ENCODE data around the gene TACC3. TPM values are rescaled to one million over a fixed set of nuclear protein-coding genes. Genes with fewer than 3 reads are reported as not detected.

TACC3 gene
- total RNA-seq, 1 experiment from 2014 or later, result 32.0 TPM

- Histone ChIP-seq H4K20me1 (ENCODE audit: low read length) (no peaks in the 10 kb centered on the region), H3K9ac (ENCODE audit: low read length) (no peak overlapping the region), H3K4me2 (ENCODE audit: low read length) (no peak overlapping the region), H3K9me2 (replicated peaks; ENCODE audit: low read length) (no peaks in the 10 kb centered on the region), H3K36me3 (ENCODE audit: low read depth, low read length) (no peaks in the 10 kb centered on the region; the same call in 1 of the 2 replicates), H3K9me3 (ENCODE audit: low read length) (no peaks in the 10 kb centered on the region), H2AFZ (ENCODE audit: low read length) (no peak overlapping the region), H3K79me2 (ENCODE audit: low read length) (no peaks in the 10 kb centered on the region), H3F3A (ENCODE audit: low read length, unreplicated experiment) (no peaks in the 10 kb centered on the region), H3K27me3 (ENCODE audit: low read length) (no peaks in the 10 kb centered on the region), H3K4me3 (ENCODE audit: low read length) (no peak overlapping the region), H3K4me1 (ENCODE audit: insufficient read depth, low read length) (no peaks in the 10 kb centered on the region), H3K27ac (ENCODE audit: low read length) (no peak overlapping the region)
- BruUV-seq (replicated peaks), result no TSS peak
- intact Hi-C loops (cut with micrococcal nuclease), result no loop called here
- no peak for ATAC-seq
- TF ChIP-seq CTCF (conservative IDR thresholded peaks at IDR 0.05; ENCODE audit: low read depth, low read length) (no peak), EZH2phosphoT487 (IDR thresholded peaks at IDR 0.05; ENCODE audit: borderline replicate concordance, low read length) (no peak), EZH2 (IDR thresholded peaks at IDR 0.05; ENCODE audit: low read length, unreplicated experiment) (no peak)
- ChIA-PET POLR2A (ENCODE audit: unreplicated experiment) (no interaction called here), CTCF (no interaction called here)
- no peak for DNase-seq
These were observed 23.2 kb downstream of the TACC3 start for GRCh38 chr4:1744552-1744951.

DNA sequence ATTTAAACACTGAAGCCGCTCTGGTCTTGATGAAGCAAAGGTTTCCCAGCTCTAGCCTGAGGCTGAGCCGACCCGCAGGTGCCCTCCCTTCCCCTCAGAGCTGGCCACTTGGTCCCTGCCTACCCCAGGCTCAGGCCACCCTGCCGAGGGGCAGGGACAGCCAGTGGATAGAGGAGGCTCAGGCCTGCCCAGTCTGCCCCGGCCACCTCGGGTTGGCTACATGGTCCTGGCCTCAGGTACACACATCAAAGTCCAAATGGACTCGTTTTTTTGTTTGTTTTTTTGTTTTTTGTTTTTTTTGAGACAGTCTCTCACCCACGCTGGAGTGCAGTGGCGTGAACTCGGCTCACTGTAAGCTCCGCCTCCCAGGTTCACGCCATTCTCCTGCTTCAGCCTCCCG lies 23.8 kb downstream of the TACC3 start:
- BruUV-seq (replicated peaks), result no TSS peak
- ChIA-PET POLR2A (ENCODE audit: unreplicated experiment) (no interaction called here), CTCF (interaction anchor here (0.6 kb wide), 2 partner anchors 23 to 25 kb away, joined by 3 to 9 read pairs; no protein-coding TSS in a partner anchor)
- H2AFZ ChIP-seq (ENCODE audit: low read length), result no peak overlapping the region
- H3K4me3 ChIP-seq (ENCODE audit: low read length), result no peak overlapping the region
- H3K9me2 ChIP-seq (replicated peaks; ENCODE audit: low read length), result no peaks in the 10 kb centered on the region
- no peak overlapping the region for H3K27ac ChIP-seq (ENCODE audit: low read length)
- ATAC-seq (no peak), DNase-seq (no peak)
- no peak overlapping the region for H3K9ac ChIP-seq (ENCODE audit: low read length)
- no peaks in the 10 kb centered on the region; the same call in 1 of the 2 replicates for H3K36me3 ChIP-seq (ENCODE audit: low read depth, low read length)
- intact Hi-C loops (cut with micrococcal nuclease), result no loop called here
- no peak overlapping the region for H3K4me2 ChIP-seq (ENCODE audit: low read length)
- no peaks in the 10 kb centered on the region for H3K79me2 ChIP-seq (ENCODE audit: low read length)
- no peak for TF ChIP-seq EZH2phosphoT487 (IDR thresholded peaks at IDR 0.05; ENCODE audit: borderline replicate concordance, low read length)
- TF ChIP-seq CTCF (conservative IDR thresholded peaks at IDR 0.05; ENCODE audit: low read depth, low read length), result no peak
- no peak for TF ChIP-seq EZH2 (IDR thresholded peaks at IDR 0.05; ENCODE audit: low read length, unreplicated experiment)
- no peaks in the 10 kb centered on the region for H3K27me3 ChIP-seq (ENCODE audit: low read length)
- H3K9me3 ChIP-seq (ENCODE audit: low read length), result no peaks in the 10 kb centered on the region
- no peaks in the 10 kb centered on the region for H3K4me1 ChIP-seq (ENCODE audit: insufficient read depth, low read length)
- no peaks in the 10 kb centered on the region for H3F3A ChIP-seq (ENCODE audit: low read length, unreplicated experiment)
- H4K20me1 ChIP-seq (ENCODE audit: low read length), result no peaks in the 10 kb centered on the region

GRCh38 chr4:1745697-1746096 lies 24.4 kb downstream of the TACC3 start:
- Histone ChIP-seq H3K27me3 (ENCODE audit: low read length) (no peaks in the 10 kb centered on the region), H3K9me3 (ENCODE audit: low read length) (no peaks in the 10 kb centered on the region), H3K4me1 (ENCODE audit: insufficient read depth, low read length) (no peaks in the 10 kb centered on the region), H3K9ac (ENCODE audit: low read length) (no peak overlapping the region), H3K27ac (ENCODE audit: low read length) (no peak overlapping the region), H3F3A (ENCODE audit: low read length, unreplicated experiment) (no peaks in the 10 kb centered on the region), H3K4me2 (ENCODE audit: low read length) (no peak overlapping the region), H4K20me1 (ENCODE audit: low read length) (no peaks in the 10 kb centered on the region), H2AFZ (ENCODE audit: low read length) (no peak overlapping the region), H3K36me3 (ENCODE audit: low read depth, low read length) (no peaks in the 10 kb centered on the region; the same call in 1 of the 2 replicates), H3K79me2 (ENCODE audit: low read length) (no peaks in the 10 kb centered on the region), H3K9me2 (replicated peaks; ENCODE audit: low read length) (no peaks in the 10 kb centered on the region), H3K4me3 (ENCODE audit: low read length) (no peak overlapping the region)
- TF ChIP-seq EZH2 (IDR thresholded peaks at IDR 0.05; ENCODE audit: low read length, unreplicated experiment) (no peak), EZH2phosphoT487 (IDR thresholded peaks at IDR 0.05; ENCODE audit: borderline replicate concordance, low read length) (no peak)
- ChIA-PET CTCF (interaction anchor here (0.6 kb wide), 2 partner anchors 22 to 26 kb away, joined by 3 to 9 read pairs; no protein-coding TSS in a partner anchor), POLR2A (ENCODE audit: unreplicated experiment) (no interaction called here)
- no peak for ATAC-seq
- intact Hi-C loops (cut with micrococcal nuclease), result loop anchor here (1.0 kb wide), 1 partner anchor 65 kb away; no protein-coding TSS in a partner anchor
- no peak for DNase-seq
- no TSS peak for BruUV-seq (replicated peaks)

Measured in PC-3 (cell line).